Glomerular visceral epithelial cell (primary cell): ENCODE data around the gene SH3BP5L.
"Not testable (repeated sequence)": the region's sequence is repeated elsewhere in the genome, so short reads cannot be mapped to it uniquely, and the experiment has no call there.

Experiments used
- DNase-seq: peaks from one replicate; pipeline ENCODE4 v3.0.0-alpha.2; 2016; ENCODE audit errors: extremely low spot score

Gene SH3BP5L

GRCh38 chr1:248851390-248851789 lies 25.7 kb upstream of the SH3BP5L start:
- DNase-seq: no peak

GRCh38 chr1:248850536-248851251 lies 25.0 kb upstream of the SH3BP5L start:
- DNase-seq: no peak

GRCh38 chr1:248850124-248850523 lies 24.4 kb upstream of the SH3BP5L start:
- DNase-seq: no peak

GRCh38 chr1:248849637-248850036 lies 23.9 kb upstream of the SH3BP5L start:
- DNase-seq: no peak

GRCh38 chr1:248849152-248849551 lies 23.4 kb upstream of the SH3BP5L start:
- DNase-seq: no peak

GRCh38 chr1:248848602-248849001 lies 22.9 kb upstream of the SH3BP5L start:
- DNase-seq: no peak

GRCh38 chr1:248847956-248848561 lies 22.3 kb upstream of the SH3BP5L start:
- no peak for DNase-seq

- no peak for DNase-seq
These were observed 21.7 kb upstream of the SH3BP5L start for GRCh38 chr1:248847181-248847955.

- DNase-seq: no peak
These were observed 18.8 kb upstream of the SH3BP5L start for GRCh38 chr1:248844526-248844925.

- DNase-seq: no peak
These were observed 18.0 kb upstream of the SH3BP5L start for GRCh38 chr1:248843687-248844086.

- DNase-seq: no peak
These were observed 17.1 kb upstream of the SH3BP5L start for GRCh38 chr1:248842781-248843331.

- peak; percentile 44 for DNase-seq
These were observed 16.1 kb upstream of the SH3BP5L start for GRCh38 chr1:248841702-248842395.

- no peak for DNase-seq
These were observed 15.2 kb upstream of the SH3BP5L start for GRCh38 chr1:248840946-248841345.

GRCh38 chr1:248839168-248839555 lies 13.4 kb upstream of the SH3BP5L start:
- DNase-seq: no peak

GRCh38 chr1:248838357-248839167 lies 12.8 kb upstream of the SH3BP5L start:
- DNase-seq: peak; percentile 90

- peak; percentile 99 for DNase-seq
These were observed 12.2 kb upstream of the SH3BP5L start, which contains the start of gene ZNF672 for GRCh38 chr1:248837781-248838356. TSS of gene ZNF672 (plus strand) at chr1:248838224. CDS start at chr1:248847275, 9,051 bp downstream.

GRCh38 chr1:248837045-248837780 lies 11.5 kb upstream of the SH3BP5L start:
- DNase-seq: no peak

GRCh38 chr1:248834343-248834940 lies 8.7 kb upstream of the SH3BP5L start:
- no peak for DNase-seq

GRCh38 chr1:248831842-248832241 lies 6.1 kb upstream of the SH3BP5L start:
- DNase-seq: no peak

GRCh38 chr1:248830718-248831017 lies 5.0 kb upstream of the SH3BP5L start:
- not testable (repeated sequence) for DNase-seq
